Stimulated activated CD4-positive, alpha-beta T cell treated with anti-CD3 and anti-CD28 coated beads, Interleukin-12 subunit alpha, Interleukin-12 subunit beta, amount 100 ng/mL, for 24 hours (primary cell): ENCODE measurements around the gene TGFBR3.
"Not testable (repeated sequence)": the region's sequence is repeated elsewhere in the genome, so short reads cannot be mapped to it uniquely, and the experiment has no call there.

Experiments
- DNase-seq, 2 experiments: peaks; one replicate each; pipeline ENCODE4 v3.0.0-alpha.2; 2020; ENCODE audit warnings: low read depth in 2 of 2

Gene TGFBR3

DNA sequence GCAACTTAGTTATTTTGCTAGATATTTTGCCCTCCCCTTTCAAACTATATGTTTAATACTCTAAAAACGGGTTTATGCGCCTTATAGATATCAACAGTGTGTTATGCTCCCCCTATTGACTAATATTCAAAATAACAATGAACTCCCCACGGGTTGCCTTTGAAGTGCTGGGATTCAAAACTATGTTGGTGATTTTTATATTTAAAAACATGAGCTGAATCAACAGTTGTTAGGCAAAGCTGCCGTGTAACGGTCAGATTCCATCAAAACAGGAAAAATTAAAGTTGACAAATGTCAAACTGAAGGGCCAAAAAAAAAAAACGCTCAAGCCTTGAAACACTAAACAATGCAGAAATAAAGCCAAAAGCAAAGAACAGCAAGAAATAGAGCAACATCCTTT lies 2.5 kb downstream of the TGFBR3 start:
- no peak for DNase-seq

- DNase-seq, result no peak
Observed at GRCh38 chr1:91881280-91881679, 4.7 kb downstream of the TGFBR3 start.

- no peak for DNase-seq
Observed at GRCh38 chr1:91879733-91880132, 6.2 kb downstream of the TGFBR3 start.

DNA sequence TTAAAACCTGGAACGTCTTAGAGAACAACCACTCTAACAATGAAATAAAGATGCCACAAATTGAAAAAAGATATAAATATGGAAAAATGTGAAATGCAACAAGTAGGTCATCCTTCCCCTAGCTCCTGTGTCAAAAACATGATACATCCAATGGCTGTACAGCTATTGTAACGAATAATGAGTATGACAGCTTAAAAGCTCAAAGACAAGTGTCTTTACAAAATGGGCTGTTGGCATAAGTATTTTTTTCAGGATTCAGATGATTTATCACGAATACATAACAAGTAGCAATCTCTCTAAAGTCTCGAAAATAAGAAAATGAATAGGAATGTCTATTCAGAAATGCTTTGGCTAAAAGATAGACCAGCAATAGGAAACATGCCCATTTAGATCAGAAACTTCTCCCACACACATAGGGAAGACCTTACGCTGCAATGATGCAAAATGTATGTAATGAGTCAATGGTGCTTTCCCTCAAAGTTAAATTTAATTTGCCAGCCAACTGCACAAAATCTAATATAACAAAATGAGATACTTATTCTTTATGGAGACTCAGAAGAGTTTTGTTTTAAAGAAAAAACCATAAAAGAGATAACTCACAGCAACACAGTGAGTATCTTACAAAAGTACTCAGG lies 8.3 kb downstream of the TGFBR3 start:
- DNase-seq, result no peak

- DNase-seq, result no peak
Observed at GRCh38 chr1:91876781-91877573, 9.0 kb downstream of the TGFBR3 start.

- peak in 1 of 2 experiments; percentile 55 for DNase-seq
Observed at GRCh38 chr1:91876040-91876470, 9.9 kb downstream of the TGFBR3 start.

DNA sequence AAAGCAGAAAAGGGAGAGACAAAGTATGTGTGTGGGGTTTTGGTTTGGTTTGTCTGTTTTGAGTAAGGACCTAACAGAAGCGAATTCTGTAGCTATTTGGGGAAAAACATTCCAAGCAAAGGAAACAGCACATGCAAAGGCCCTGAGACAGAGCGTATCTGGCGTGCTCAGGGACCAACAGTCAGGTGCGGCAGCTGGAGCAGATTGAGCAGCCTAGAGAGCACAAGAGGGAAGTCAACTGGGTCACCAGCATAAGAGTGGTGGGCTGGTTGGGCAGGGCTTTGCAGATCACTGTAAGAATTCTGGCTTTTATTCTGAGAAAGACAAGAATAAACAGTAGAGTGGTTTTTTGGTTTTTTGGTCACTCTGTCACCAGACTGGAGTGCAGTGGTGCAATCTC lies 11.8 kb downstream of the TGFBR3 start:
- no peak for DNase-seq

GRCh38 chr1:91872559-91873081 lies 13.3 kb downstream of the TGFBR3 start:
- no peak for DNase-seq

DNA sequence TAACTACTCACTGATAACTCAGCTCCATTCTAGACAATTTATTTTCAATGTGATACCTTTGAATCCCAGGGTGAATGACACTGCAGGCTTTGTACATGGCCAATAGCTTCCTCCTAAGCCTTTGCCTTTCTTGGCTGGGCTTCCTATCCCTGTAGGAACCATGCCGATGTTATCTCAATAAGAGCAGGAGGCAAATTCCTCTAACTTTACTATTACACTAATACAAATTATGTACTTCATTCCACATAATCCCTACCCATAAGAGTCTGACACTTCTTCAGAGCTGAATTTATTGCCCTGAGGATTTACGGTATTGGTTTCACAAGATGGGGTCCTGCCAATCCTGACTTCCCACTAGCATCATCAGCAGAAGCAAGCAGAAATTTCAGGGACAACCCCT lies 14.0 kb downstream of the TGFBR3 start:
- no peak for DNase-seq

GRCh38 chr1:91870322-91870721 lies 15.6 kb downstream of the TGFBR3 start:
- DNase-seq, result no peak

DNA sequence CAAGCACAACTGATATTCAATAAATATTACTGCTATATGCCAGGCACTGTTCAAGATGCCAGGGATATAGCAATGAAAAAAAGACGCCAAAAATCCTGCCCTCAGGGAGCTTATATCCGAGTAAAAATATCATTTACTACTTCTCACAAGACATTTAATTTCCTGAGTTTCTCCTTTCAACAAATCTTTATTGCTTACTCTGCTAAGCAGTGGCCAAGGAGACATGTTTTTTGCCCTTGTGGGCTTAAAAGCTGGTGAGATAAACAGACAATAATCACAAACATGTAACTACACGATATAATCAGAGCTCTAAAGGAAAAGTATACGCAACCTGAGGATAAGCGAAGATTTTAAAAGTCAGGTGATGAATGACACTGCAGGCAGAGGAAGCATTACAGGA lies 19.5 kb downstream of the TGFBR3 start:
- DNase-seq, result no peak

- no peak for DNase-seq
Observed at GRCh38 chr1:91864017-91864700, 21.8 kb downstream of the TGFBR3 start.

- no peak for DNase-seq
Observed at GRCh38 chr1:91863498-91863897, 22.5 kb downstream of the TGFBR3 start.

GRCh38 chr1:91862120-91862519 lies 23.8 kb downstream of the TGFBR3 start:
- no peak for DNase-seq

- no peak for DNase-seq
Observed at GRCh38 chr1:91857557-91858239, 28.3 kb downstream of the TGFBR3 start.

- no peak for DNase-seq
Observed at GRCh38 chr1:91856996-91857395, 29.0 kb downstream of the TGFBR3 start.

GRCh38 chr1:91854852-91855534 lies 31.0 kb downstream of the TGFBR3 start:
- no peak for DNase-seq

DNA sequence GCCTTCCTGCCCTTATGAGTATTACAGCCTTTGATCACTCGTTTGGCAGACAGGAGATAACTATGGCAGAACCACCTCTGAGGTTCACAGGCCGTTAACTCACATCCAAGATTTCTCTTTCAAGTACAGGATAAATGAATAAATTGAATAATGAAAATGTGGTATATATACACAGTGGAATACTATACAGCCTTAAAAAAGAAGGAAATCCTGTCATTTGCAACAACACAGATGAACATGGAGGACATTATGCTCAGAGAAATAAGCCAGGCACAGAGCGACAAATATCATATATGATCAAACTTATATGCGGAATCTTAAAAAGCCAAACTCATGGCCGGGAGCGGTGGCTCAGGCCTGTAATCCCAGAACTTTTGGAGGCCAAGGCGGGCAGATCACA lies 32.6 kb downstream of the TGFBR3 start:
- DNase-seq, result no peak

DNA sequence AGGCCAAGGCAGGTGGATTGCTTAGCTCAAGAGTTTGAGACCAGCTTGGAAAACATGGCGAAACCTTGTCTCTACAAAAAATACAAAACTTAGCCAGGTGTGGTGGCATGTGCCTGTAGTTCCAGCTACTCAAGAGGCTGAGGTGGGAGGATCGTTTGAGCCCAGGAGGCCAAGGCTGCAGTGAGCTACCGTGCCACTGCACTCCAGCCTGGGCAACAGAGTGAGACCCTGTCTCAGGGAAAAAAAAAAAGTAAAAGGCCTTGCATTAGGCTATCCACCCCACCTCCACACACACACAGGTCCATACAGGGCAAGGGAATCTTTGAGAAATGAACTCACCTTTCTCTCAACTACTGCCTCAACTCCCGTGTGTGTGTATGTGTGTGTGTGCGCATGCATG lies 33.9 kb downstream of the TGFBR3 start:
- DNase-seq, result not testable (repeated sequence)

- DNase-seq, result no peak
Observed at GRCh38 chr1:91851130-91852010, 34.6 kb downstream of the TGFBR3 start.
